Left renal cortex interstitium (tissue), 4 donors: Measurements from ENCODE around the gene OR51F1. TPM values are rescaled to one million over a fixed set of nuclear protein-coding genes. Genes with fewer than 3 reads are reported as not detected.

ENCODE experiments used
- polyA plus RNA-seq, 4 donors: library from polyadenylated mRNA; unstranded; fragments of 120-200 nt; gene quantifications; one replicate each; pipeline ENCODE4 v1.2.1, GENCODE V29; 2013; ENCODE audit not compliant: insufficient read length in 4 of 4

The OR51F1 gene
- polyA plus RNA-seq, 4 donors = not detected

Other genes starting within 250 kb of the OR51F1 start
- gene OR52M1, start 224.7 kb downstream of the OR51F1 start, polyA plus RNA-seq = not detected
- gene OR52I2, start 188.2 kb downstream of the OR51F1 start, polyA plus RNA-seq = not detected
- gene OR52I1, start 175.9 kb downstream of the OR51F1 start, polyA plus RNA-seq = under 1 TPM in 2 of 4 donors, not detected in 2; 0.03 to 0.09 TPM
- gene TRIM68, start 161.7 kb downstream of the OR51F1 start, polyA plus RNA-seq = 10 to 100 TPM; 19.7 to 25.3 (median 22.9) TPM
- gene OR51D1, start 132.5 kb downstream of the OR51F1 start, polyA plus RNA-seq = not detected
- gene OR51E1, start 126.0 kb downstream of the OR51F1 start, polyA plus RNA-seq = 1 to 10 TPM; 1.5 to 1.9 (median 1.7) TPM
- gene OR51E2, start 72.1 kb downstream of the OR51F1 start, polyA plus RNA-seq = under 1 TPM; 0.65 to 0.82 (median 0.70) TPM
- under 1 TPM in 3 of 4 donors, not detected in 1; 0.25 to 0.65 (median 0.43) TPM for gene MMP26, start 65.2 kb downstream of the OR51F1 start, polyA plus RNA-seq
- not detected for gene OR52R1, start 34.4 kb upstream of the OR51F1 start, polyA plus RNA-seq
- gene OR51F2, start 51.4 kb upstream of the OR51F1 start, polyA plus RNA-seq = not detected
- not detected for gene OR51S1, start 79.3 kb upstream of the OR51F1 start, polyA plus RNA-seq
- gene OR51T1, start 112.0 kb upstream of the OR51F1 start, polyA plus RNA-seq = not detected
- gene OR51A7, start 133.8 kb upstream of the OR51F1 start, polyA plus RNA-seq = not detected
- gene OR51G2, start 149.4 kb upstream of the OR51F1 start, polyA plus RNA-seq = not detected
- not detected for gene OR51G1, start 154.4 kb upstream of the OR51F1 start, polyA plus RNA-seq
- under 1 TPM in 1 of 4 donors, not detected in 3; 0.05 TPM for gene OR51A4, start 177.7 kb upstream of the OR51F1 start, polyA plus RNA-seq
- not detected for gene OR51A2, start 185.8 kb upstream of the OR51F1 start, polyA plus RNA-seq
- gene OR51L1, start 224.9 kb upstream of the OR51F1 start, polyA plus RNA-seq = under 1 TPM; 0.03 to 0.24 (median 0.07) TPM